ENCODE data around the gene SPEM2. TPM values are rescaled to one million over a fixed set of nuclear protein-coding genes. Genes with fewer than 3 reads are reported as not detected.

SPEM2 gene
- total RNA-seq, 1 experiment from 2014 or later, result not detected

DNA sequence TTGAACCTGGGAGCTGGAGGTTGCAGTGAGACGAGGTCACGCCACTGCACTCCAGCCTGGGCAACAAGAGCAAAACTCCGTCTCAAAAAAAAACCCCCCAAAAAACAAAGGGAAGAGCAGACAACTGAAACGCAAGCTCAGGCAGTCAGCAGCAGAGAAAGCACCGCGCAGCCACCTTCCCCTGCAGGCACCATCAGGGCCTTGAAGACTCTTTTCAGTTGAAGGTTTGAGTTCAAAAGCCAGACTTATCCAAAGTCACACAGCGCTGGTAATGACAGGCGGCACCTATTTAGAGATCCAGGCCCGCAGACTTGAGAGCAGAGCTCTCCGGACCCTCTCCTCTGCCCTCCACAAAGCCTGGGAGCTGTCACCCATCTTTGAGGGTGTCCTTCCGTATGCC lies 42.9 kb downstream of the SPEM2 start:
- Mint-ChIP-seq H3K4me3 (no peak overlapping the region), H3K36me3 (ENCODE audit: insufficient read depth in 1 of 3, low read depth in 3 of 3) (peaks cover 2 to 15% (median 13%) of the 10 kb centered on the region in 3 experiments; a peak in 4 of 7 replicates), H3K4me1 (no peaks in the 10 kb centered on the region; a peak in 1 of 4 replicates), H3K27ac (no peak overlapping the region; a peak in 2 of 7 replicates), H3K9me3 (no peaks in the 10 kb centered on the region), H3K27me3 (ENCODE audit: low read depth) (no peaks in the 10 kb centered on the region)
- no peak for DNase-seq
- H3K4me2 ChIP-seq (ENCODE audit: insufficient read depth, insufficient read length, low read length), result no peak overlapping the region
- no peaks in the 10 kb centered on the region for H3K79me1 ChIP-seq (ENCODE audit: insufficient read depth, low read depth, low read length, poor library complexity, severe bottlenecking)
- no peak overlapping the region for H3K23ac ChIP-seq (ENCODE audit: insufficient read length, low read depth, low read length)
- H4K20me1 ChIP-seq (ENCODE audit: control insufficient read depth, insufficient read depth, insufficient read length), result peaks cover 2% of the 10 kb centered on the region
- H2BK5ac ChIP-seq (ENCODE audit: insufficient read length, low read length), result no peak overlapping the region
- no CpG with 5 or more reads among the region's 11 CpGs for WGBS (ENCODE audit: extremely low coverage, insufficient read length, low lambda C conversion rate)
- H3K56ac ChIP-seq (ENCODE audit: insufficient read length, low read depth, low read length), result no peak overlapping the region
- no peak overlapping the region for H4K91ac ChIP-seq (ENCODE audit: insufficient read length, low read depth, low read length)
- H3K4ac ChIP-seq (ENCODE audit: low read depth, low read length), result no peak overlapping the region
- no peaks in the 10 kb centered on the region for H3K79me2 ChIP-seq (ENCODE audit: insufficient read depth, low read length)
- no peaks in the 10 kb centered on the region for H3K23me2 ChIP-seq (ENCODE audit: insufficient read length, low read depth, low read length, poor library complexity, severe bottlenecking)
- H3K4me1 ChIP-seq (ENCODE audit: insufficient read depth, low read length), result no peaks in the 10 kb centered on the region; the same call in 1 of the 2 replicates
- no peak overlapping the region for H4K5ac ChIP-seq (ENCODE audit: insufficient read length, low read depth, low read length)
- H2BK120ac ChIP-seq (ENCODE audit: low read depth, low read length, poor library complexity, severe bottlenecking), result no peak overlapping the region
- H2AK5ac ChIP-seq (ENCODE audit: insufficient read length, low read length), result no peak overlapping the region
- H3K18ac ChIP-seq (ENCODE audit: insufficient read length, low read depth, low read length), result no peak overlapping the region
- no peak overlapping the region for H2BK15ac ChIP-seq (ENCODE audit: low read depth, low read length)
- H3T11ph ChIP-seq (ENCODE audit: low read length), result no peak overlapping the region
- no peaks in the 10 kb centered on the region for H3K27me3 ChIP-seq (ENCODE audit: insufficient read depth, low read length)
- no peak overlapping the region for H4K8ac ChIP-seq (replicated peaks; ENCODE audit: insufficient read length, low read depth, low read length)
- no peak overlapping the region for H3K14ac ChIP-seq (ENCODE audit: insufficient read depth, low read length)
- no peaks in the 10 kb centered on the region for H3K9me3 ChIP-seq (ENCODE audit: control insufficient read depth, low read depth, low read length)
- H3K9ac ChIP-seq (ENCODE audit: extremely low read depth, insufficient read length, low read length), result no peak overlapping the region
- H2BK20ac ChIP-seq (ENCODE audit: low read depth, low read length, poor library complexity, severe bottlenecking), result no peak overlapping the region
- no peak overlapping the region for H2AFZ ChIP-seq (ENCODE audit: low read length)
- no peak overlapping the region for H2BK12ac ChIP-seq (ENCODE audit: insufficient read length, low read depth, low read length)
- no peak overlapping the region for H3K27ac ChIP-seq (ENCODE audit: insufficient read length, low read depth, low read length)
- TF ChIP-seq, protein P1, sequence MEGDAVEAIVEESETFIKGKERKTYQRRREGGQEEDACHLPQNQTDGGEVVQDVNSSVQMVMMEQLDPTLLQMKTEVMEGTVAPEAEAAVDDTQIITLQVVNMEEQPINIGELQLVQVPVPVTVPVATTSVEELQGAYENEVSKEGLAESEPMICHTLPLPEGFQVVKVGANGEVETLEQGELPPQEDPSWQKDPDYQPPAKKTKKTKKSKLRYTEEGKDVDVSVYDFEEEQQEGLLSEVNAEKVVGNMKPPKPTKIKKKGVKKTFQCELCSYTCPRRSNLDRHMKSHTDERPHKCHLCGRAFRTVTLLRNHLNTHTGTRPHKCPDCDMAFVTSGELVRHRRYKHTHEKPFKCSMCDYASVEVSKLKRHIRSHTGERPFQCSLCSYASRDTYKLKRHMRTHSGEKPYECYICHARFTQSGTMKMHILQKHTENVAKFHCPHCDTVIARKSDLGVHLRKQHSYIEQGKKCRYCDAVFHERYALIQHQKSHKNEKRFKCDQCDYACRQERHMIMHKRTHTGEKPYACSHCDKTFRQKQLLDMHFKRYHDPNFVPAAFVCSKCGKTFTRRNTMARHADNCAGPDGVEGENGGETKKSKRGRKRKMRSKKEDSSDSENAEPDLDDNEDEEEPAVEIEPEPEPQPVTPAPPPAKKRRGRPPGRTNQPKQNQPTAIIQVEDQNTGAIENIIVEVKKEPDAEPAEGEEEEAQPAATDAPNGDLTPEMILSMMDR (conservative IDR thresholded peaks at IDR 0.05), result no peak
